ENCODE measurements around the gene RAB1A.

Gene RAB1A

GRCh38 chr2:65072181-65072970, 57.5 kb downstream of the RAB1A start:
- H3K4me3 ChIP-seq (ENCODE audit: low read depth in 1 of 2, low read length in 2 of 2) = no peak overlapping the region
- no peaks in the 10 kb centered on the region for H3K4me1 ChIP-seq (ENCODE audit: insufficient read depth, low read length)
- H3K27me3 ChIP-seq (ENCODE audit: insufficient read depth, low read length, poor library complexity) = no peaks in the 10 kb centered on the region
- DNase-seq = no peak
- peaks cover 32% of the 10 kb centered on the region for H4K20me1 ChIP-seq (ENCODE audit: insufficient read depth, low read length)
- no peaks in the 10 kb centered on the region for H3K9me3 ChIP-seq (ENCODE audit: insufficient read depth, low read length, severe bottlenecking)
- no peak overlapping the region for H3K9ac ChIP-seq (ENCODE audit: low read depth, low read length)
- ATAC-seq (ENCODE audit: insufficient read depth, low read depth) = no peak
- TF ChIP-seq, protein P1, sequence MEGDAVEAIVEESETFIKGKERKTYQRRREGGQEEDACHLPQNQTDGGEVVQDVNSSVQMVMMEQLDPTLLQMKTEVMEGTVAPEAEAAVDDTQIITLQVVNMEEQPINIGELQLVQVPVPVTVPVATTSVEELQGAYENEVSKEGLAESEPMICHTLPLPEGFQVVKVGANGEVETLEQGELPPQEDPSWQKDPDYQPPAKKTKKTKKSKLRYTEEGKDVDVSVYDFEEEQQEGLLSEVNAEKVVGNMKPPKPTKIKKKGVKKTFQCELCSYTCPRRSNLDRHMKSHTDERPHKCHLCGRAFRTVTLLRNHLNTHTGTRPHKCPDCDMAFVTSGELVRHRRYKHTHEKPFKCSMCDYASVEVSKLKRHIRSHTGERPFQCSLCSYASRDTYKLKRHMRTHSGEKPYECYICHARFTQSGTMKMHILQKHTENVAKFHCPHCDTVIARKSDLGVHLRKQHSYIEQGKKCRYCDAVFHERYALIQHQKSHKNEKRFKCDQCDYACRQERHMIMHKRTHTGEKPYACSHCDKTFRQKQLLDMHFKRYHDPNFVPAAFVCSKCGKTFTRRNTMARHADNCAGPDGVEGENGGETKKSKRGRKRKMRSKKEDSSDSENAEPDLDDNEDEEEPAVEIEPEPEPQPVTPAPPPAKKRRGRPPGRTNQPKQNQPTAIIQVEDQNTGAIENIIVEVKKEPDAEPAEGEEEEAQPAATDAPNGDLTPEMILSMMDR (IDR thresholded peaks at IDR 0.05; ENCODE audit: borderline replicate concordance, extremely low read depth, low read length, poor library complexity, severe bottlenecking) = no peak
- TF ChIP-seq EZH2 (IDR thresholded peaks at IDR 0.05; ENCODE audit: borderline replicate concordance, low read depth, low read length, severe bottlenecking) = no peak
- H3K4me2 ChIP-seq (ENCODE audit: insufficient read depth, low read length) = no peak overlapping the region
- H3K36me3 ChIP-seq (ENCODE audit: insufficient read depth, low read length) = peaks cover 71% of the 10 kb centered on the region
- H3K27ac ChIP-seq (ENCODE audit: low read length) = no peak overlapping the region
- H3K79me2 ChIP-seq (ENCODE audit: insufficient read depth, low read length) = peaks cover 8% of the 10 kb centered on the region
- H2AFZ ChIP-seq (ENCODE audit: low read depth, low read length) = no peak overlapping the region

DNA sequence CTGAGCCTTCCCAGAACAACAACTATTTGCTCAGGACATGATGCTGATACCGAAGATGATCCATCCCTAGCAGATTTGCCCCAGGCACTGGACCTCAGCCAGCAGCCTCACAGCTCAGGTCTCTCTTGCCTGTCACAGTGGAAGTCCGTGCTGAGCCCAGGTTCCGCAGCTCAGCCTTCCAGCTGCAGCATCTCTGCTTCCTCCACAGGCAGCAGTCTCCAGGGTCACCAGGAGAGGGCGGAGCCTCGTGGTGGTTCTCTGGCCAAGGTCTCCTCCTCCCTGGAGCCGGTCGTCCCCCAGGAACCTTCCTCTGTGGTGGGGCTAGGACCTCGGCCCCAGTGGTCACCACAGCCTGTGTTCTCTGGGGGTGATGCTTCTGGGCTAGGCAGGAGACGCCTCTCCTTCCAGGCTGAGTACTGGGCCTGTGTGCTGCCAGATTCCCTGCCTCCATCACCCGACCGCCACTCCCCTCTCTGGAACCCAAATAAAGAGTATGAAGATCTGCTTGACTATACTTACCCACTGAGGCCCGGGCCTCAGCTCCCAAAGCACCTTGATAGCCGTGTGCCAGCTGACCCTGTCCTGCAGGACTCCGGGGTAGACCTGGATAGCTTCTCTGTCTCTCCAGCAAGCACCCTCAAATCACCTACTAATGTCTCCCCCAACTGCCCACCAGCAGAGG, 58.3 kb downstream of the RAB1A start:
- Histone ChIP-seq H3K79me2 (ENCODE audit: insufficient read depth, low read length) (peaks cover 8% of the 10 kb centered on the region), H2AFZ (ENCODE audit: low read depth, low read length) (no peak overlapping the region), H3K27ac (ENCODE audit: low read length) (no peak overlapping the region), H3K9me3 (ENCODE audit: insufficient read depth, low read length, severe bottlenecking) (no peaks in the 10 kb centered on the region), H4K20me1 (ENCODE audit: insufficient read depth, low read length) (peaks cover 32% of the 10 kb centered on the region), H3K4me1 (ENCODE audit: insufficient read depth, low read length) (no peaks in the 10 kb centered on the region), H3K4me2 (ENCODE audit: insufficient read depth, low read length) (no peak overlapping the region), H3K36me3 (ENCODE audit: insufficient read depth, low read length) (peaks cover 68% of the 10 kb centered on the region), H3K4me3 (ENCODE audit: low read depth in 1 of 2, low read length in 2 of 2) (no peak overlapping the region), H3K27me3 (ENCODE audit: insufficient read depth, low read length, poor library complexity) (no peaks in the 10 kb centered on the region), H3K9ac (ENCODE audit: low read depth, low read length) (no peak overlapping the region)
- TF ChIP-seq EZH2 (IDR thresholded peaks at IDR 0.05; ENCODE audit: borderline replicate concordance, low read depth, low read length, severe bottlenecking) = no peak
- TF ChIP-seq, protein P1 (IDR thresholded peaks at IDR 0.05; ENCODE audit: borderline replicate concordance, extremely low read depth, low read length, poor library complexity, severe bottlenecking) = peak; percentile 36
- ATAC-seq (ENCODE audit: insufficient read depth, low read depth) (no peak; the same call in 2 of the 3 replicates), DNase-seq (no peak)

GRCh38 chr2:65070856-65071255, 59.0 kb downstream of the RAB1A start:
- TF ChIP-seq, protein P1 (IDR thresholded peaks at IDR 0.05; ENCODE audit: borderline replicate concordance, extremely low read depth, low read length, poor library complexity, severe bottlenecking) = no peak
- TF ChIP-seq EZH2 (IDR thresholded peaks at IDR 0.05; ENCODE audit: borderline replicate concordance, low read depth, low read length, severe bottlenecking) = no peak
- DNase-seq = no peak
- no peak overlapping the region for H3K4me2 ChIP-seq (ENCODE audit: insufficient read depth, low read length)
- H3K36me3 ChIP-seq (ENCODE audit: insufficient read depth, low read length) = peaks cover 60% of the 10 kb centered on the region
- H3K79me2 ChIP-seq (ENCODE audit: insufficient read depth, low read length) = peaks cover 10% of the 10 kb centered on the region
- ATAC-seq (ENCODE audit: insufficient read depth, low read depth) = no peak
- H4K20me1 ChIP-seq (ENCODE audit: insufficient read depth, low read length) = peaks cover 28% of the 10 kb centered on the region
- H3K27ac ChIP-seq (ENCODE audit: low read length) = no peak overlapping the region
- H3K9ac ChIP-seq (ENCODE audit: low read depth, low read length) = no peak overlapping the region
- no peaks in the 10 kb centered on the region for H3K9me3 ChIP-seq (ENCODE audit: insufficient read depth, low read length, severe bottlenecking)
- no peaks in the 10 kb centered on the region for H3K4me1 ChIP-seq (ENCODE audit: insufficient read depth, low read length)
- no peak overlapping the region for H3K4me3 ChIP-seq (ENCODE audit: low read depth in 1 of 2, low read length in 2 of 2)
- no peak overlapping the region for H2AFZ ChIP-seq (ENCODE audit: low read depth, low read length)
- no peaks in the 10 kb centered on the region for H3K27me3 ChIP-seq (ENCODE audit: insufficient read depth, low read length, poor library complexity)

All from DND-41 (cell line).